ENCODE results near the gene SUSD2.
"Not testable (repeated sequence)": the region's sequence is repeated elsewhere in the genome, so short reads cannot be mapped to it uniquely, and the experiment has no call there.

Gene SUSD2

GRCh38 chr22:24208012-24208749 lies 26.9 kb downstream of the SUSD2 start:
- Histone ChIP-seq H3K79me2 (ENCODE audit: insufficient read depth, low read length) (no peaks in the 10 kb centered on the region), H3K4me3 (ENCODE audit: low read depth, low read length, poor library complexity, severe bottlenecking) (no peak overlapping the region), H4K20me1 (ENCODE audit: insufficient read depth, low read length) (no peaks in the 10 kb centered on the region), H3K27ac (ENCODE audit: low read depth, low read length, poor library complexity, severe bottlenecking) (no peak overlapping the region), H3K9ac (ENCODE audit: low read length) (no peak overlapping the region), H3F3A (ENCODE audit: insufficient read depth, low read length) (no peaks in the 10 kb centered on the region), H3K4me1 (ENCODE audit: insufficient read depth, low read length, severe bottlenecking) (no peaks in the 10 kb centered on the region), H3K4me2 (ENCODE audit: low read length) (no peak overlapping the region), H3K9me2 (ENCODE audit: low read depth, low read length) (no peaks in the 10 kb centered on the region), H3K9me3 (ENCODE audit: low read length) (peaks cover 4% of the 10 kb centered on the region; the same call in 1 of the 2 replicates), H2AFZ (ENCODE audit: low read length) (no peak overlapping the region), H3K27me3 (ENCODE audit: insufficient read depth, low read length) (peaks cover 8% of the 10 kb centered on the region; the same call in 1 of the 2 replicates), H3K36me3 (ENCODE audit: insufficient read depth, low read length) (peaks cover 3% of the 10 kb centered on the region; the same call in 1 of the 2 replicates)
- TF ChIP-seq EZH2 (IDR thresholded peaks at IDR 0.05; ENCODE audit: borderline replicate concordance, low read length): no peak

DNA sequence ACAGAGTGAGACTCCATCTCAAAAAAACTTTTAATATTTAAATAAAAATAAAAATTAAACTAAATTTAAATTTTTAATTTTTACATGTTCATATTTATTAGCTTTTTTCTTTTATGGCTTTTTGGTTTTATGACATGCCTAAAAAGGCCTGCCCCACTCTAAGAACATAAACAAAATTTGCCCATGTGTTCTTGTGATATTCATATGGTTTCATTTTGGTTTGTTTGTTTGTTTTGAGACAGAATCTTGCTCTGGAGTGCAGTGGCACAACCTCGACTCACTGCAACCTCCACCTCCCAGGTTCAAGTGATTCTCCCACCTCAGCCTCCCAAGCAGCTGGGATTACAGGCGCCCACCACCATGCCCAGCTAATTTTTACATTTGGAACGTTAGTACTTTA lies 27.7 kb downstream of the SUSD2 start:
- no peaks in the 10 kb centered on the region for H3K9me2 ChIP-seq (ENCODE audit: low read depth, low read length)
- no peak overlapping the region for H2AFZ ChIP-seq (ENCODE audit: low read length)
- no peaks in the 10 kb centered on the region for H3F3A ChIP-seq (ENCODE audit: insufficient read depth, low read length)
- no peaks in the 10 kb centered on the region for H3K4me1 ChIP-seq (ENCODE audit: insufficient read depth, low read length, severe bottlenecking)
- H3K9me3 ChIP-seq (ENCODE audit: low read length): peaks cover 4% of the 10 kb centered on the region; the same call in 1 of the 2 replicates
- H3K27me3 ChIP-seq (ENCODE audit: insufficient read depth, low read length): peaks cover 8% of the 10 kb centered on the region; the same call in 1 of the 2 replicates
- H3K9ac ChIP-seq (ENCODE audit: low read length): no peak overlapping the region
- H4K20me1 ChIP-seq (ENCODE audit: insufficient read depth, low read length): no peaks in the 10 kb centered on the region
- H3K27ac ChIP-seq (ENCODE audit: low read depth, low read length, poor library complexity, severe bottlenecking): no peak overlapping the region
- no peak for TF ChIP-seq EZH2 (IDR thresholded peaks at IDR 0.05; ENCODE audit: borderline replicate concordance, low read length)
- TF ChIP-seq, protein P1, sequence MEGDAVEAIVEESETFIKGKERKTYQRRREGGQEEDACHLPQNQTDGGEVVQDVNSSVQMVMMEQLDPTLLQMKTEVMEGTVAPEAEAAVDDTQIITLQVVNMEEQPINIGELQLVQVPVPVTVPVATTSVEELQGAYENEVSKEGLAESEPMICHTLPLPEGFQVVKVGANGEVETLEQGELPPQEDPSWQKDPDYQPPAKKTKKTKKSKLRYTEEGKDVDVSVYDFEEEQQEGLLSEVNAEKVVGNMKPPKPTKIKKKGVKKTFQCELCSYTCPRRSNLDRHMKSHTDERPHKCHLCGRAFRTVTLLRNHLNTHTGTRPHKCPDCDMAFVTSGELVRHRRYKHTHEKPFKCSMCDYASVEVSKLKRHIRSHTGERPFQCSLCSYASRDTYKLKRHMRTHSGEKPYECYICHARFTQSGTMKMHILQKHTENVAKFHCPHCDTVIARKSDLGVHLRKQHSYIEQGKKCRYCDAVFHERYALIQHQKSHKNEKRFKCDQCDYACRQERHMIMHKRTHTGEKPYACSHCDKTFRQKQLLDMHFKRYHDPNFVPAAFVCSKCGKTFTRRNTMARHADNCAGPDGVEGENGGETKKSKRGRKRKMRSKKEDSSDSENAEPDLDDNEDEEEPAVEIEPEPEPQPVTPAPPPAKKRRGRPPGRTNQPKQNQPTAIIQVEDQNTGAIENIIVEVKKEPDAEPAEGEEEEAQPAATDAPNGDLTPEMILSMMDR (IDR thresholded peaks at IDR 0.05; ENCODE audit: low read length): no peak
- peaks cover 3% of the 10 kb centered on the region; the same call in 1 of the 2 replicates for H3K36me3 ChIP-seq (ENCODE audit: insufficient read depth, low read length)
- H3K4me3 ChIP-seq (ENCODE audit: low read depth, low read length, poor library complexity, severe bottlenecking): no peak overlapping the region
- no peak overlapping the region for H3K4me2 ChIP-seq (ENCODE audit: low read length)
- no peaks in the 10 kb centered on the region for H3K79me2 ChIP-seq (ENCODE audit: insufficient read depth, low read length)

DNA sequence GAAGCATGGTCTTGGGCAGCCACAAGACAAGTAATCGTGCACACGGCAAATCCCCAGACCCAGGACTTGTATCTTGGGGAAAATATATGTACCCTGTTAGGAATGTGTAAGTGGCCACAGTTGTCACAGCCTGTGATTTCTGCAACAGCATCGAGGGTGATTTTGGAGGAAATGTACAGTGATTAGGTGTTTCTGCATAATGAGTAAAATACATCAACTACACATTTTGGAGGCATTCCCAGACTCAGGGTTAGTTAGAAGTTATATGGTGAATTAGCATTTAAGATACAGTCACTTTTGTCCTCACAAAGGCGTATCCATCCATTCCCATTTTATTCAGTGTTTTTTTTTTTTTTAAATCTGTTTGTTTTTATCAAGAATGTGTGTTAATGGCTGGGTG lies 28.4 kb downstream of the SUSD2 start:
- Histone ChIP-seq H3F3A (ENCODE audit: insufficient read depth, low read length) (no peaks in the 10 kb centered on the region), H4K20me1 (ENCODE audit: insufficient read depth, low read length) (no peaks in the 10 kb centered on the region), H3K27me3 (ENCODE audit: insufficient read depth, low read length) (peaks cover 7% of the 10 kb centered on the region; the same call in 1 of the 2 replicates), H3K79me2 (ENCODE audit: insufficient read depth, low read length) (no peaks in the 10 kb centered on the region), H3K4me3 (ENCODE audit: low read depth, low read length, poor library complexity, severe bottlenecking) (no peak overlapping the region), H3K36me3 (ENCODE audit: insufficient read depth, low read length) (peaks cover 3% of the 10 kb centered on the region; the same call in 1 of the 2 replicates), H3K9ac (ENCODE audit: low read length) (no peak overlapping the region), H3K9me3 (ENCODE audit: low read length) (peaks cover 3% of the 10 kb centered on the region; the same call in 1 of the 2 replicates), H3K27ac (ENCODE audit: low read depth, low read length, poor library complexity, severe bottlenecking) (no peak overlapping the region), H2AFZ (ENCODE audit: low read length) (no peak overlapping the region), H3K4me2 (ENCODE audit: low read length) (no peak overlapping the region), H3K4me1 (ENCODE audit: insufficient read depth, low read length, severe bottlenecking) (no peaks in the 10 kb centered on the region), H3K9me2 (ENCODE audit: low read depth, low read length) (no peaks in the 10 kb centered on the region)
- TF ChIP-seq EZH2 (IDR thresholded peaks at IDR 0.05; ENCODE audit: borderline replicate concordance, low read length): no peak
- TF ChIP-seq, protein P1 (IDR thresholded peaks at IDR 0.05; ENCODE audit: low read length): no peak

GRCh38 chr22:24210409-24210808 lies 29.1 kb downstream of the SUSD2 start:
- H3K9me3 ChIP-seq (ENCODE audit: low read length); H2AFZ ChIP-seq (ENCODE audit: low read length); H3K27ac ChIP-seq (ENCODE audit: low read depth, low read length, poor library complexity, severe bottlenecking); H3K4me1 ChIP-seq (ENCODE audit: insufficient read depth, low read length, severe bottlenecking); H4K20me1 ChIP-seq (ENCODE audit: insufficient read depth, low read length); H3K79me2 ChIP-seq (ENCODE audit: insufficient read depth, low read length); H3K9me2 ChIP-seq (ENCODE audit: low read depth, low read length); H3K4me3 ChIP-seq (ENCODE audit: low read depth, low read length, poor library complexity, severe bottlenecking); H3K36me3 ChIP-seq (ENCODE audit: insufficient read depth, low read length); H3K27me3 ChIP-seq (ENCODE audit: insufficient read depth, low read length); H3K4me2 ChIP-seq (ENCODE audit: low read length); H3K9ac ChIP-seq (ENCODE audit: low read length); H3F3A ChIP-seq (ENCODE audit: insufficient read depth, low read length): not testable (repeated sequence)

DNA sequence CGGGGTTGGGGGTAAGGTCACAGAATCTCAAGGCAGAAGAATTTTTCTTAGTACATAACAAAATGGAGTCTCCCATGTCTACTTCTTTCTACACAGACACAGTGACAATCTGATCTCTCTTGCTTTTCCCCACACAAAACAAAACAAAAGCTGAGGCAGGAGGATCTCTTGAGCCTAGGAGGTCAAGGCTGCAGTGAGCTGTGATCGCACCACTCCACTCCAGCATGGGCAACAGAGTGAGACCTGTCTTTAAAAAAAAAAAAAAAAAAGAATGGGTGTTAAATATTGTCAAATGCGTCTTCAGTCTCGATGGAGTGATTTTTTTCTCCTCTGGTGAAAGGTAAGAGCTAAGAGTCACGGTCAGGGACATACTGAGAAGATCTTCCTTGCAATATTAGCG lies 30.4 kb downstream of the SUSD2 start:
- not testable (repeated sequence) for H3K36me3 ChIP-seq (ENCODE audit: insufficient read depth, low read length); H4K20me1 ChIP-seq (ENCODE audit: insufficient read depth, low read length); H3F3A ChIP-seq (ENCODE audit: insufficient read depth, low read length); H3K79me2 ChIP-seq (ENCODE audit: insufficient read depth, low read length); H3K9ac ChIP-seq (ENCODE audit: low read length); H2AFZ ChIP-seq (ENCODE audit: low read length); H3K27me3 ChIP-seq (ENCODE audit: insufficient read depth, low read length); H3K9me3 ChIP-seq (ENCODE audit: low read length); H3K9me2 ChIP-seq (ENCODE audit: low read depth, low read length); H3K27ac ChIP-seq (ENCODE audit: low read depth, low read length, poor library complexity, severe bottlenecking); H3K4me1 ChIP-seq (ENCODE audit: insufficient read depth, low read length, severe bottlenecking); H3K4me2 ChIP-seq (ENCODE audit: low read length); H3K4me3 ChIP-seq (ENCODE audit: low read depth, low read length, poor library complexity, severe bottlenecking)

- not testable (repeated sequence) for H4K20me1 ChIP-seq (ENCODE audit: insufficient read depth, low read length); H3K4me3 ChIP-seq (ENCODE audit: low read depth, low read length, poor library complexity, severe bottlenecking); H3K4me2 ChIP-seq (ENCODE audit: low read length); H3F3A ChIP-seq (ENCODE audit: insufficient read depth, low read length); H3K27me3 ChIP-seq (ENCODE audit: insufficient read depth, low read length); H3K79me2 ChIP-seq (ENCODE audit: insufficient read depth, low read length); H3K9me2 ChIP-seq (ENCODE audit: low read depth, low read length); H3K27ac ChIP-seq (ENCODE audit: low read depth, low read length, poor library complexity, severe bottlenecking); H3K9ac ChIP-seq (ENCODE audit: low read length); H2AFZ ChIP-seq (ENCODE audit: low read length); H3K4me1 ChIP-seq (ENCODE audit: insufficient read depth, low read length, severe bottlenecking); H3K36me3 ChIP-seq (ENCODE audit: insufficient read depth, low read length); H3K9me3 ChIP-seq (ENCODE audit: low read length)
These were observed 31.8 kb downstream of the SUSD2 start for GRCh38 chr22:24213111-24213510.
